ENCODE results near the gene DVL2.

DNA sequence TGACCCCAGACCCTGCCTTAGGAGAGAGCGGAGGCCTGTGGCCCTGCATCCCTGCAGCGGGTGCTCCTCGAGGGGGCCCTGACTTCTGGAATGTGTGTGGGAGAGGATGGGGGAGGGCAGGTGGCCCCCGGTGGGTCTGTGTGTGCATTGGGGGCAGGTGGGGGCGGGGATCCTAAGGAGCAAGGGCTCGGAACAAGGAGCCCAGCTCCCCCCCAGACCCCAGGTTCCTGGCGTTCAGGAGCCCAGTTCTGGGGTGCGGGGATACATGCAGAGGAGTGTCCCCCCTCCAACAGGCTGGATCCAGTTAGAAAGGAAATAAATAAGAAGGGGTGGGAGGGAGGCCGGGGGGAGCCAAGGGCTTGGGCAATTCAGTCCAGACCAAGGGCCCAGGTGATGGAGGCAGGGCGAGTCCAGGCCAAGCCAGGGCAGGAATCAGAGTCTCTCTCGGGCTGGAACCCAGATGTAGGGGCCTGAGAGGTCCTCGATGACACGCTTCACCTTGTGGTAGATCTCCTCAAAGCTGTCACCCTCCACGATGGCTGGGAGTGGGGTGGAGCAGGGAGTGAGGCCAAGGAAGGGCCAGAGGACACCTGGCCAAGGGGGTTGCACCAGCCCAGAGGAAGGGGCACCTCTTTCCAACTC is 43.9 kb downstream of the DVL2 start:
- TF ChIP-seq, protein P1, sequence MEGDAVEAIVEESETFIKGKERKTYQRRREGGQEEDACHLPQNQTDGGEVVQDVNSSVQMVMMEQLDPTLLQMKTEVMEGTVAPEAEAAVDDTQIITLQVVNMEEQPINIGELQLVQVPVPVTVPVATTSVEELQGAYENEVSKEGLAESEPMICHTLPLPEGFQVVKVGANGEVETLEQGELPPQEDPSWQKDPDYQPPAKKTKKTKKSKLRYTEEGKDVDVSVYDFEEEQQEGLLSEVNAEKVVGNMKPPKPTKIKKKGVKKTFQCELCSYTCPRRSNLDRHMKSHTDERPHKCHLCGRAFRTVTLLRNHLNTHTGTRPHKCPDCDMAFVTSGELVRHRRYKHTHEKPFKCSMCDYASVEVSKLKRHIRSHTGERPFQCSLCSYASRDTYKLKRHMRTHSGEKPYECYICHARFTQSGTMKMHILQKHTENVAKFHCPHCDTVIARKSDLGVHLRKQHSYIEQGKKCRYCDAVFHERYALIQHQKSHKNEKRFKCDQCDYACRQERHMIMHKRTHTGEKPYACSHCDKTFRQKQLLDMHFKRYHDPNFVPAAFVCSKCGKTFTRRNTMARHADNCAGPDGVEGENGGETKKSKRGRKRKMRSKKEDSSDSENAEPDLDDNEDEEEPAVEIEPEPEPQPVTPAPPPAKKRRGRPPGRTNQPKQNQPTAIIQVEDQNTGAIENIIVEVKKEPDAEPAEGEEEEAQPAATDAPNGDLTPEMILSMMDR (IDR thresholded peaks at IDR 0.05): no peak
- no peak for TF ChIP-seq EP300 (IDR thresholded peaks at IDR 0.05)
- no peak for TF ChIP-seq POLR2A (IDR thresholded peaks at IDR 0.05)

Measured in ovary (tissue), 3 donors.